ENCODE results near the gene PTCD2.
A peak's percentile ranks its signal among the peaks of the same experiment; 100 is the strongest.

PTCD2 gene

DNA sequence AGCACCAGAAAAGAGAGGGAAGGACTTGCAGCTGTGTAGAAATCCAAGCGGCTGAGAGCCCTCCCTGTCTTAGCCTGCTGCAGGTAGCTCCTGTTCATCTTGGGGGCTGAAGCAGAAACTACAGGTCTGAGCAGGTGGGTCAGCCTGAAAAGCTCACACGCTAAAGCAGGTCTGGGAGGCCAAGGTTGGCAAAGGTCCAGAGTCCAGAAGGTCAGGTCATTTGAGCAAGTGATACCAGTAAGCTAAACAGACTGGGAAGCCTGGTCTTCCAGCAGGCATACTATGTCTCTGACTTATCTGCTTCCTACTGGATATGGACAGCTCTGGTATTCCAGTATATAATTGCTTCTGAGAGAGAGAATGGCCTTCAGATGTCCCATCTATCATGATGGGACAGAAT is 26.2 kb downstream of the PTCD2 start:
- DNase-seq (ENCODE audit: low read depth): no peak

- peak; percentile 96 for DNase-seq (ENCODE audit: low read depth)
Measured at GRCh38 chr5:72347801-72348308, 27.7 kb downstream of the PTCD2 start.

DNA sequence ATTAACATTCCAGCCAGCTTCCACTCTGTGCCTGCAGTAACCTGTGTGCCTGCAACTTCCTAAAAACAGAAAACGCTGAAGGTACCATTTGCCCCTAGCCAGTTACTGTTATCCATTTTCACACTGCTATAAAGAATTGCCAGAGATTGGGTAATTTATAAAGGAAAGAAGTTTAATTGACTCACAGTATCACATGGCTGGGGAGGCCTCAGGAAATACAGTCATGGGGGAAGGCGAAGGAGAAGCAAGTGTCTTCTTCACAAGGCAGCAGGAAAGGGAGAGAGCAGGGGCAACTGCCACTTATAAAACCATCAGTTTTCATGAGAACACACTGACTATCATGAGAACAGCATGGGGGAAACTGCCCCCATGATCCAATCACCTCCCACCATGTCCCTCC is 31.2 kb downstream of the PTCD2 start:
- peak; percentile 46 for DNase-seq (ENCODE audit: low read depth)

- no peak for DNase-seq (ENCODE audit: low read depth)
Measured at GRCh38 chr5:72352616-72353015, 32.4 kb downstream of the PTCD2 start.

DNA sequence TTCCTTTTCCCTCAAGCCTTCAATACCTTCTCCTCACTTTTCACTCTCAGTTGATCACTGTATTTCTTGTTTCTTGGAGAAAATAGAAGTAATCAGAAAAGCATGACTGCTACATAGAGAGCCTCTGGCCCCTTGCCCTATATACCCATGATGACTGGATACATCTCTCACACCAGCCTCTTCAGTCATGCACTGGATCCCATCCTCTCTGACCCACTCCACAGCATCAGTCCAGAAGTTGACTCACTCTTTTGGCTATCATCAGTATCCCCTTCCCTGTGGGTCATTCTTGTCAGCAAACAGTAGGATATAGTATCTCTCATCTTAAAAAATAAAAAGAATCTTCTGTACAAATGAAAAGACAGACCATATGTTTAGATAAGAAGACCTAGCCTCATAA is 32.9 kb downstream of the PTCD2 start:
- DNase-seq (ENCODE audit: low read depth): peak; percentile 66

- peak; percentile 59 for DNase-seq (ENCODE audit: low read depth)
Measured at GRCh38 chr5:72355706-72356299, 35.6 kb downstream of the PTCD2 start.

GRCh38 chr5:72356361-72356760 is 36.2 kb downstream of the PTCD2 start:
- DNase-seq (ENCODE audit: low read depth): no peak

DNA sequence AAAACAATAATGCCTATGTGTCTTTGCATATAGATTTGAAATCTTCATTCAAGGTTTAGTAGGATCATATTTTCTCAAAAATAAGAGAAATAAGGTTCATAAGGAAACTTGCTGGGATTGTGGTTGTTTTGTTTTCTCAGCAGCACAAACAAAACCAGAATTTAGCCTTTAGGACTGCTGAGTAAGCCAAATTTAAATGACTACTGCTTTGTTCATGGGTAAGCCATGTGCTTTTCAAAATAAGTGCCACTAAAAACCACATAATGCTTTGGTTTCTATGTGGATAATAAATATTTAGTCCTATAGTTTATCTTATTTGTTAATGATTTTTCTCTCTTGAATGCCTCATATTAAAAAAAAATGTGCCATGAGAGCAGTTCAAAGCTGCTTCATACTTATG is 38.8 kb downstream of the PTCD2 start:
- DNase-seq (ENCODE audit: low read depth): no peak

- no peak for DNase-seq (ENCODE audit: low read depth)
Measured at GRCh38 chr5:72359886-72360285, 39.7 kb downstream of the PTCD2 start.

DNA sequence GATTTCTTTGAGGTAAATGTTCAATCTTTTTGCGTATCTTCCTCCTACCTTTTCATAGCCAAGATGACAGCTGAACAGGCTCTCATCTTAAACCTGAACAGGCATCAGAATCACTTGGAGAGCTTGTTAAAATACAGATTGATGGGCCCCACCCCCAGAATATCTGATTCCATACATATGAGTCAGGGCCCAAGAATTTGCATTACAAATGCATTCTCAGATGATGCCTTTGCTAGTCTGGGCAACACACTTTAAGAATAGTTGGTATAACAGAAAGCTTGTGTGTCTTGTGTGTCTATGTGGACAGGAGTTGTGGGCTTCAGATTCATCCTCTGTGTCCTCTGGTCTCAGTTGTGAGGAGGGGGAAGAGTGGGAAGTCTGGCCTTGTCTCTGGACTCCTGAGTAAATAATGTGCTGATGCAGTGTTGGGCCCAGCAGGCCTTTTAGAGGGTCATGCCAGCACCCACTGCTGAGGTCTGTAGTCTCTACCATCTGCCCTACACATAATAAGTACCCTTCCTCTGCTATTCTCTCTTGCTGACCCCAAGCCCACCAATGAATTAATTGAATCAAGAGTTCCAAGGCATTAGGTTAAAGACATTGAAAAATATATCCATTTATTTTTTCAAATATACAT is 43.1 kb downstream of the PTCD2 start:
- DNase-seq (ENCODE audit: low read depth): peak; percentile 92

DNA sequence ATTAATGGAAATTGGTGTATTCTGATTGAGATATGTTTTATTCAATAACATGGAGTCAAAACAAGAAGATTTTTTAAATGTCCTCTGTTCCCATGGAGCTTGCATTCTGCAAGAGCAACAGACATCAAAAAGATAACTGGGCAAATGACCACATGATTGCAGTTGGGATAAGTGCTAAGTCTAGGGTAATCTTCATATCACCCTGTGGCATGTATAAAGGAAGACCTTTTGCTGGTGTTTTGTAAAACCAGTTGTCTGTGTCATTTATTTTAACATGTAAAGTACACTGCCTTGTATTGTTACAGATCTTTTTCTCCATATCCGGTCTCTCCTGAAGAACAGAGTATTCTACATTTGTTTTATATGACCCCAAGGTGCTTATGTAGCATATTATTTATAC is 44.0 kb downstream of the PTCD2 start:
- DNase-seq (ENCODE audit: low read depth): no peak

GRCh38 chr5:72364951-72365350 is 44.8 kb downstream of the PTCD2 start:
- DNase-seq (ENCODE audit: low read depth): no peak

GRCh38 chr5:72366324-72366976 is 46.3 kb downstream of the PTCD2 start:
- peak; percentile 88 for DNase-seq (ENCODE audit: low read depth)

DNA sequence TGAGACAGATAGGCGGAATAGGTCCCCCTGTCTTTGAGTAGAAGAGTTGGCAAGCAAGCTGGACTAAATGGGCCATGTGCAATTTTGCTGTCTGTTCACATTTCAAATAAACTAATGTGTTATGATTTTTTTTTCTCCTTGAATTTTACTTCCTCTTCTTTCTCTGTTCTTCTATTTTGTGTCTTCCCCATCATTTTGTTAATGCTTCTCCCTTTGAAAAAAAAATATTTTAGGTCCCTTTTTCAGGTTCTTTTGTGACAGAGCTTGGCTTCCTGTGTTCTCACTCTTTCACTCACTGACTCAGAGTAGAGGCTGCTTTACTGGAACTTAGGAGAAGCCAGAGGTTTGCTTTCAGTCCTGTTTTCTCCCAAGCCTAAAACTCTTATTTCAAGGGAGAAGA is 48.1 kb downstream of the PTCD2 start:
- DNase-seq (ENCODE audit: low read depth): no peak

DNA sequence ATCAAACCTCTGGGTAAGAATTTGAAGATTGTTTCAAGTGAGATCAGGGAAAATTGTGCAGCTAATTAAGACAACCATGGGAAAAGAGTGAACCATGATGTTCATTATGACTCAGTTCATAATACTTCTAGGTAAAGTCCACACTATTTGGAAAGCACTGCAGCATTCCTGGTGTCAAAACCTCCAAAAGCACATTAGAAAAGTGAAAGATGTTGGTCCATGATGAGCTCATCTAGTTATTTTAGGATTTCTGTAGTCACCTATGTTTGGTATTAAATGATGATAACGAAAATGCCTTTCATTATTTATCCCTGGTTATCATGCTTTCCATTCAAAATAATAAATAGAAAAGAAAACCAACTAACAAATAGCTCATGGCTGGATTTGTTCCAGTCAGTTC is 49.1 kb downstream of the PTCD2 start:
- DNase-seq (ENCODE audit: low read depth): no peak

DNA sequence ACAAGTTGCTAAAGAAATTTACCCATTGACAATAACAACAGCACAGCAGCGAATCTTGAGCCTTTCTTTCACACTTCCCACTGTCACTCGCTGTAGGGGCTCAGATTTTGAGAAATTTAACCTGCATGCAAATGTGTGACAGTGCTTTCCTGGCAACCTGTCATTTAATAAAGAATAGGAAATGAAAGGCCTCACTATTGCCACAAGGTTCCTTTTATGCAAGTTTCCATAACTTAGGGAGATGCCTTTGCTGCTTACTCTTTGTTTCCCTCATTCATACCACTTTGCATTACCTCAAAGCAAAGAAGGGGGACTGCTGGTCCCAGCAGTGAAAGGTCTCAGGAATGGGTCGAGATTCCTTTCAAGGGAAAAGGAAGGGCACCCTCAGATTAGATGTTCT is 49.5 kb downstream of the PTCD2 start:
- DNase-seq (ENCODE audit: low read depth): no peak

GRCh38 chr5:72372331-72372730 is 52.2 kb downstream of the PTCD2 start:
- no peak for DNase-seq (ENCODE audit: low read depth)

- DNase-seq (ENCODE audit: low read depth): no peak
Measured at GRCh38 chr5:72372923-72373322, 52.8 kb downstream of the PTCD2 start.

DNA sequence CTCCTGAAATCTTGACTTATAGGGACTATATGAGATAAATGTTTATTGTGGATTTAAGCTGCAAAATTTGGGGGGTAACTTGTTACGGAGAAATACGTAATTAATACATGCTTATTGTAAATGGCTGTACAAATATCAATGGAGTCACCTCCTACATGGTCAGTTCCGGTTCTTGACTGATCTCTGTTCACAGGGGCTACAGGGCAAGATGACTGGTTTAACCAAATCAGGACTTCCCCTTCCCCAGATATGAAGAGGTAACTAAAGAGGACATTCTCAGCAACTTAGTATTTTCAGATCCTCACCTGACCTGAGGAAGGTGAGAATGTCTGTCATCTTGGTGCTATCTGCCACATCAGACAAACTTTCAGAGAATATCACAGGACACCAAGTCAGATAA is 54.7 kb downstream of the PTCD2 start:
- no peak for DNase-seq (ENCODE audit: low read depth)

DNA sequence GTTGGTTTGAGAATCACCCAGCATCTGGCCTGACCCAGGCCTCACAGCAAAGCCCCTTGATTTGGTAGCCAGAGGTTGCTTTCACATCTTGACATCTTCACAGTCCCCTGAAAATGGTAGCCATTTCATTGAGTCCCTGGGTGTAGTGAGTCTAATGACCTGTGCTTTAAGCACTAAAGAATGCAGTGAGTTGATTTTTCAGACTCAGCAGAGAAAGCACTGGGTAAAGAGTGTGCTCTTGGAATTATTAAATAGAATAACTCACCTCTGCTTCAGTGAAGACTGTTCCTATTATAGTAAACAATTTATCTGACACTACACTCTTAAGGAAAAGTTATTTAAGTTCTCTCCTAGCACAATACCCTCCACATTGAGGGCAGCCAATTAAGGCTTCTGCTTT is 56.2 kb downstream of the PTCD2 start:
- no peak for DNase-seq (ENCODE audit: low read depth)

GRCh38 chr5:72377910-72378638 is 57.9 kb downstream of the PTCD2 start:
- DNase-seq (ENCODE audit: low read depth): no peak

GRCh38 chr5:72378639-72379289 is 58.6 kb downstream of the PTCD2 start:
- DNase-seq (ENCODE audit: low read depth): peak; percentile 97
